Measurements from ENCODE around the gene FBXO10. TPM values are rescaled to one million over a fixed set of nuclear protein-coding genes. Genes with fewer than 3 reads are reported as not detected.
A peak's percentile ranks its signal among the peaks of the same experiment; 100 is the strongest.

FBXO10 gene
- total and polyA plus RNA-seq, 2 of the 8 experiments (the other 6 are each of a cell fraction or from before 2014, with no cell fraction given): 13.1 to 13.9 TPM

GRCh38 chr9:37575921-37576721 is at the start of gene FBXO10 (continued):
- TF ChIP-seq RAD21 (IDR thresholded peaks at IDR 0.05 in 1 of 2, conservative IDR thresholded peaks at IDR 0.05 in 1 of 2; ENCODE audit: low read depth in 2 of 2, low read length in 2 of 2) (no peak; a peak in 1 of 4 replicates), RXRA (IDR thresholded peaks at IDR 0.05; ENCODE audit: insufficient read depth, low read depth, low read length) (no peak), GTF2F1 (IDR thresholded peaks at IDR 0.05; ENCODE audit: borderline replicate concordance, low read depth, low read length) (no peak), SAP30 (IDR thresholded peaks at IDR 0.05; ENCODE audit: insufficient read depth, insufficient replicate concordance, low read length) (no peak), GABPA (IDR thresholded peaks at IDR 0.05; ENCODE audit: borderline replicate concordance, insufficient read depth, low read length) (no peak), EGR1 (IDR thresholded peaks at IDR 0.05; ENCODE audit: borderline replicate concordance, low read depth, low read length) (peak; percentile 90), RNF2 (IDR thresholded peaks at IDR 0.05; ENCODE audit: borderline replicate concordance, low read depth, low read length, missing control alignments, poor library complexity, severe bottlenecking) (no peak), E2F6 (IDR thresholded peaks at IDR 0.05) (peak; percentile 38; the same call in 1 of the 2 replicates), ATF2 (IDR thresholded peaks at IDR 0.05; ENCODE audit: low read length) (no peak), POU5F1 (IDR thresholded peaks at IDR 0.05; ENCODE audit: low read depth, low read length) (no peak), SUZ12 (IDR thresholded peaks at IDR 0.05; ENCODE audit: low read length) (no peak), RBBP5 (IDR thresholded peaks at IDR 0.05; ENCODE audit: borderline replicate concordance, low read depth, low read length) (0 out of 2 replicates have a peak, but pooled peaks have one; percentile 42), EP300 (IDR thresholded peaks at IDR 0.05; ENCODE audit: borderline replicate concordance in 1 of 2, low read depth in 2 of 2, low read length in 2 of 2) (no peak), TAF1 (IDR thresholded peaks at IDR 0.05; ENCODE audit: low read depth, low read length) (peak; percentile 67; the same call in 1 of the 2 replicates), ASH2L (IDR thresholded peaks at IDR 0.05; ENCODE audit: low read length) (peak; percentile 65), RFX5 (IDR thresholded peaks at IDR 0.05; ENCODE audit: borderline replicate concordance, low read depth, low read length) (no peak)
- TF ChIP-seq, protein P1, sequence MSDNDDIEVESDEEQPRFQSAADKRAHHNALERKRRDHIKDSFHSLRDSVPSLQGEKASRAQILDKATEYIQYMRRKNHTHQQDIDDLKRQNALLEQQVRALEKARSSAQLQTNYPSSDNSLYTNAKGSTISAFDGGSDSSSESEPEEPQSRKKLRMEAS (IDR thresholded peaks at IDR 0.05): peak; percentile 46; the same call in 1 of the 2 replicates
- TF ChIP-seq, protein P2, sequence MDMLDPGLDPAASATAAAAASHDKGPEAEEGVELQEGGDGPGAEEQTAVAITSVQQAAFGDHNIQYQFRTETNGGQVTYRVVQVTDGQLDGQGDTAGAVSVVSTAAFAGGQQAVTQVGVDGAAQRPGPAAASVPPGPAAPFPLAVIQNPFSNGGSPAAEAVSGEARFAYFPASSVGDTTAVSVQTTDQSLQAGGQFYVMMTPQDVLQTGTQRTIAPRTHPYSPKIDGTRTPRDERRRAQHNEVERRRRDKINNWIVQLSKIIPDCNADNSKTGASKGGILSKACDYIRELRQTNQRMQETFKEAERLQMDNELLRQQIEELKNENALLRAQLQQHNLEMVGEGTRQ (IDR thresholded peaks at IDR 0.05; ENCODE audit: low read length): peak; percentile 82
